ENCODE data around the gene ELF2. TPM values are rescaled to one million over a fixed set of nuclear protein-coding genes. Genes with fewer than 3 reads are reported as not detected.

ELF2 gene
- total RNA-seq, 1 donor, result 52.2 TPM

DNA sequence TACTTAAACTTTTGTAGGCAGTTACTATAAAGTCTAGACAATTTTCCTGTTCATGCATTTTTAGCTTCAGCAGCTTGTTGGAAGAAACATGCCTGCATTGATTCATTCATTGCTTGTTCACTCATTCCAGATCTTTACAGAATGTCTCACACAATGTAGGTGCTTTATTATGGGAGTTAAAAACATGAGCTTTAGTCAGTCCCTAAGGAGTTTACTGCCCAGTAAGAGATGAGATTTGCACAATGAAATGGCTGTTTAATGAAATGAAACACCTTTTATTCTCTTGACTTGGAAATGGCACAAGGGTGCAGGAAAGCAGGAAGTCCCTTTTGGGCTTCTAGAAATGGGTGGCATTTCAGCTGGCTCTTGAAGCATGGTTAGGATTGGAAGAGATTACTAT lies 158.5 kb downstream of the ELF2 start:
- DNase-seq (ENCODE audit: low read depth), result no peak
- TF ChIP-seq, protein P1, sequence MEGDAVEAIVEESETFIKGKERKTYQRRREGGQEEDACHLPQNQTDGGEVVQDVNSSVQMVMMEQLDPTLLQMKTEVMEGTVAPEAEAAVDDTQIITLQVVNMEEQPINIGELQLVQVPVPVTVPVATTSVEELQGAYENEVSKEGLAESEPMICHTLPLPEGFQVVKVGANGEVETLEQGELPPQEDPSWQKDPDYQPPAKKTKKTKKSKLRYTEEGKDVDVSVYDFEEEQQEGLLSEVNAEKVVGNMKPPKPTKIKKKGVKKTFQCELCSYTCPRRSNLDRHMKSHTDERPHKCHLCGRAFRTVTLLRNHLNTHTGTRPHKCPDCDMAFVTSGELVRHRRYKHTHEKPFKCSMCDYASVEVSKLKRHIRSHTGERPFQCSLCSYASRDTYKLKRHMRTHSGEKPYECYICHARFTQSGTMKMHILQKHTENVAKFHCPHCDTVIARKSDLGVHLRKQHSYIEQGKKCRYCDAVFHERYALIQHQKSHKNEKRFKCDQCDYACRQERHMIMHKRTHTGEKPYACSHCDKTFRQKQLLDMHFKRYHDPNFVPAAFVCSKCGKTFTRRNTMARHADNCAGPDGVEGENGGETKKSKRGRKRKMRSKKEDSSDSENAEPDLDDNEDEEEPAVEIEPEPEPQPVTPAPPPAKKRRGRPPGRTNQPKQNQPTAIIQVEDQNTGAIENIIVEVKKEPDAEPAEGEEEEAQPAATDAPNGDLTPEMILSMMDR (IDR thresholded peaks at IDR 0.05; ENCODE audit: insufficient read depth, low read length), result no peak
- H3K4me3 ChIP-seq (ENCODE audit: low read depth, low read length), result peak overlapping the region; percentile 47

DNA sequence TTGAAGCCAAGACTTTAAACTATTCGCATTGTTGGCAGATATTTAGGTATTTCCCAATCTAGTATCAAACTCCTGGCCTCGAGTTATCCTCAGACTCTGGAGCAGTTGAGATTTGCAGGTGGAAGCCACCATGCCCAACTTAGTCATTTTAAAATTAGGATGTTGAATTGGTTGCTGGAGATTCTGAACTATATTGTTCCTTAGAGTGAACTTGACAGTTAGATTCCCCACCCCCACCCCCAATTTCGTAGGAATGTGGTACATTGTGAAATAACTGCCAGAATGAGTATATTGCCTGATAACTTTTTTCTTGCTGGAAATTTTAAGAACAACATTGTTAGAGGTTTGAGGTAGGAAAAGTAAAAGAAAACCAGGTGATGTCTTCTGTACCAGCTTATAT lies 159.2 kb downstream of the ELF2 start:
- TF ChIP-seq, protein P1 (IDR thresholded peaks at IDR 0.05; ENCODE audit: insufficient read depth, low read length), result no peak
- H3K4me3 ChIP-seq (ENCODE audit: low read depth, low read length), result peak overlapping the region; percentile 47
- DNase-seq (ENCODE audit: low read depth), result peak; percentile 44

DNA sequence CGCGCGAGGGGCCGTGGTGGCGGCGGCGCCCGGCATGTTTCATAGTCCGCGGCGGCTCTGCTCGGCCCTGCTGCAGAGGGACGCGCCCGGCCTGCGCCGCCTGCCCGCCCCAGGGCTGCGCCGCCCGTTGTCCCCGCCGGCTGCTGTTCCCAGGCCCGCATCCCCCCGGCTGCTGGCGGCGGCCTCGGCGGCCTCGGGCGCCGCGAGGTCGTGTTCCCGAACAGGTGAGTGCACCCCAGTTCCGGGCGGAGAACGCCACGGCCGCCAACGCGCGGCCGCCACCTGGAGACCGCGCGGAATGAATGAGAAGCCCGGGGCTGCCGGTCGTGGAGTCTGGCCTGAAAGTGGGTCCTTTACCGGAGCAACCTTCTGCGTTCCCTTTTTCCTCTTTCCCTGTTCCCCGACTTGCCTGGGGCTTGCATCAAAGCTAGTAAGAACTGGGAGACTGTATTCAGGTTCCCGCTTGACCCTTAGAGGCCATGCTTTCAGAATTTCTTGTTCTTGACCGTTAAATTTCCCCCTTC lies 161.0 kb downstream of the ELF2 start:
- DNase-seq (ENCODE audit: low read depth), result peak; percentile 40
- TF ChIP-seq, protein P1 (IDR thresholded peaks at IDR 0.05; ENCODE audit: insufficient read depth, low read length), result no peak

DNA sequence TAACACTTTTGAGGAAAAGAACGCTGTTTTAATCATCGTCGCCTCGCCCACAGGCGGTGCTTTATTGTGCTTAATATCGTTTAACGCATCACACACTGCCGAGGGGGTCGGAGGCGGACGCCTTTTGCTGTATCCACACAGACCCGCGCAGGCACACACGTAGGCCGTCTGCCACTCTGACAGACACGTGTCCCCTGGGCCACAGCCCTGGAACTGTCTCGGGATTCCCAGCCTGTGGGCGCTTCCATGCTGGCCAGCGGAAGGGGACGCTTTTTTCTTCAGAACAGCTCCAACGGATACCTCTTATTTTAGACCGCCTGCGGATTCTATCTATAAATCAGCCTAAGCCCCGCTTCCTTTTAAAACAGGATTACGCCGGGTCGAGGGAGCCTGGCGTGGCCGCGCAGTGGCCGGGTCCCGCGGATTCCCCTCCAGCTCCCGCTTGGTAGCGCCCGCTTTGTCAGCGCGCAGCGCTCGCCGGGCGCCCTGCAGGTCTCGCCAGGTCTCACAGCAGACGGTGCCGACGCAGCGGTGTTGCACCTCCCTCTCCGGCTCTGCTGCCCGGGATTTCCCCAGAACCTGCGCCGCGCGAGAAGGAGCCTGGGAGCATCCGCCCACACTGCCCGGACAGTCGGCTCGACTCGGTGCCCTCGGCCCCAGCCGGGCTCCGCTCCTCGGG lies 161.6 kb downstream of the ELF2 start, which contains the start of gene NOCT:
Gene NOCT, plus strand, starts transcription at position 513 of the 679 bp plus-strand sequence. CDS start 201 bp downstream, outside the sequence.
- H3K4me3 ChIP-seq (ENCODE audit: low read depth, low read length), result peak within 1 kb of the TSS; percentile 73
- TF ChIP-seq, protein P1 (IDR thresholded peaks at IDR 0.05; ENCODE audit: insufficient read depth, low read length), result no peak
- DNase-seq (ENCODE audit: low read depth), result peak; percentile 89

More for the DNA sequence above, 161.0 kb downstream of the ELF2 start:
- peak overlapping the region; percentile 73 for H3K4me3 ChIP-seq (ENCODE audit: low read depth, low read length)

DNA sequence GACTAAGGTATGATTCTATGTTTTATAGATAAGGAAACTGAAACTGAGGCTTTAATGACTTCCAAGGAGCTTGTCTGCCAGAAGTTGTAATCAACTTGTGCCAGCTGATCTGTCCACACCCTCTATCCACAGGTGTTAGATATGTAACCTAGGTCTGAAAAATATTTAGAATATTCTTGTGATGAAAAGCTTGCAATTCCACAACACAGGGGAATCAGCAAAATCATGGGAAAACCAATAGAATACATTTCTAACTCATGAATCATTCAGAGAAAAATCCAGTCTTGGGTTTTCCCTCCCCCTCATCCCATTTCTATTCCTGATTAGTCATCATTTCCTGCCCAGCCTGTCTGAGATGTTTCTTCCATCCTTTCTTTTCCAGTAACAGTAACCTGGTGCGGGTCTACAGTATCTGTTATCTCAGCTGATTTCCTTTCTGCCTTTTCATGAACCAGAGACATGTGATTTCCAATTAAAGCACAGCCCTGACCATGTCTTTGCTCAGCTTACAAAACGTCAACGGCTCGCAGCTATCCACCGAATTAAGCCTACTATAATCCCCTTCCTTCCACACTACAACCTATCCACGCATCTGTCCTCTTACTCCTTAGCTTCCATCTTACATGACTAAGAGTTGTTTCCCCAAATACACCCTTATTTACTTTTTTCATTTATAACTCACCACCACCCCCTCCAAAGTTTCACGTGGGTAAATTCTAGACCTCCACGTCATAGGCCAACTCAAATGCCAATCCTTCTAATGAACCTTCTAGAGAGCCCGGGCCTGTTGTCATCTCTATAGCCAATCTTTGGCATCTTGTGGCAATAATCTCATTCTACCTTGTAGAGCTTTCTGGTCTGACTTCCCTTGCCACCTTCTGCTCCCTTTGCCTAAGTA lies 162.4 kb downstream of the ELF2 start:
- H3K4me3 ChIP-seq (ENCODE audit: low read depth, low read length), result peak overlapping the region; percentile 73
- TF ChIP-seq, protein P1 (IDR thresholded peaks at IDR 0.05; ENCODE audit: insufficient read depth, low read length), result no peak
- DNase-seq (ENCODE audit: low read depth), result peak; percentile 98

DNA sequence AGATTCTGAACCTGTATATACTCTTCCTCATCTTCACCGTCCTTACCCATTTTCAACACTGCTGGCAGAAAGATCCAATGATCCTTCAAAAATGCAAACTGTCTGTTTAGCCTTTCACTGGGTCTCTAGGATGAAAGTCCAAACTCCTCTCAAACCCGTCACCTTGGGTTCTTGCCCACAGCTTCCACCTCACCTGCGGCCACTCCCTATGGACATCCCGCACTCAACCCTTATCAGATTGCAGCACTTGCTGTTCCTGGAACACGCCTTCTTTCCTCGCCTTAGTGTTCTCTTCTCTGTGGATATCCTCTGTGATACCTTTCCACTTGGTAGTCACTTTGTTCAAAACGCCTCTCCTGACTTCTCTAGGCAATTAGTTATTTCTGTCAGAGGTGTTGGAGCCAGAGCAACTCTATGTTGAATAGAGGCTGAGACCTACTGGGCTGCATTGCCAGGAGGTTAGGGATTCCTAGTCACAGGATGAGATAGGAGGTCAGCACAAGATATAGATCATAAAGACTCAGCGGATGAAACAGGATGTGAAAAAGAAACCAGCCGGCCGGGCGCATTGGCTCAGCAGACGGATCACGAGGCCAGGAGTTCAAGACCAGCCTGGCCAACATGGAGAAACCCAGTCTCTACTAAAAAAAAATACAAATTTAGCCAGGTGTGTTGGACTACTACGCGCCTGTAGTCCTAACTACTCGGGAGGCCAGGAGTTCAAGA lies 165.6 kb downstream of the ELF2 start:
- DNase-seq (ENCODE audit: low read depth), result no peak
- TF ChIP-seq, protein P1 (IDR thresholded peaks at IDR 0.05; ENCODE audit: insufficient read depth, low read length), result no peak
- H3K4me3 ChIP-seq (ENCODE audit: low read depth, low read length), result no peak overlapping the region

Data from fibroblast of the aortic adventitia (primary cell).